OCI-LY7 (cell line): ENCODE results near the gene RNF32.

Experiments
- EZH2phosphoT487 ChIP-seq: fragments of 200-600 bp; sonication (generic); IDR thresholded peaks from 2 replicates; pipeline ENCODE4 v1.6.1; 2018; ENCODE audit warnings: low read depth, borderline replicate concordance, mild to moderate bottlenecking, mixed run types, antibody characterized with exemption, low read length, moderate library complexity, mixed read lengths
- TF ChIP-seq, protein P1 (sequence below): fragments of 200-600 bp; sonication (generic); conservative IDR thresholded peaks from 2 replicates; pipeline ENCODE4 v1.5.1; 2014; ENCODE audit warnings: mild to moderate bottlenecking, antibody characterized with exemption, low read length, moderate library complexity, mixed read lengths

DNA sequence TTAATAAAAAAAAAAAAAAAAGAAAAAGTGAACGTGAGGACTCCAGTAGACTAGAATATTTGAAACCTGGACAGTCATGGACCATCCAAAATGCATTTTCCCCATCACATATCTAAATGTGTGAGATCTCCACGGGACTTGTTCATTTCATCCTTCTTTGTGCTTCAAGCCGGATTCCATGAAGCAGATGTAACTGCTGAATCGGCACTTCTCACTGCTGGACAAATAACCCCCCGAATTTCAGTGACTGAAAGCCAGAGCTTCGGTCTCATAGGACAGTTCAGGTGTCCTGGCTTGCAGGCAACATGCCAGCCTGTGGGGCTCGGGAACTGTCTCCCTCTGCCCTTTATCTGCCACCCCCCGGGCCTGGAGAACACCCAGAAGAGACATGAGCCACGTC lies 33.3 kb downstream of the RNF32 start:
- TF ChIP-seq, protein P1, sequence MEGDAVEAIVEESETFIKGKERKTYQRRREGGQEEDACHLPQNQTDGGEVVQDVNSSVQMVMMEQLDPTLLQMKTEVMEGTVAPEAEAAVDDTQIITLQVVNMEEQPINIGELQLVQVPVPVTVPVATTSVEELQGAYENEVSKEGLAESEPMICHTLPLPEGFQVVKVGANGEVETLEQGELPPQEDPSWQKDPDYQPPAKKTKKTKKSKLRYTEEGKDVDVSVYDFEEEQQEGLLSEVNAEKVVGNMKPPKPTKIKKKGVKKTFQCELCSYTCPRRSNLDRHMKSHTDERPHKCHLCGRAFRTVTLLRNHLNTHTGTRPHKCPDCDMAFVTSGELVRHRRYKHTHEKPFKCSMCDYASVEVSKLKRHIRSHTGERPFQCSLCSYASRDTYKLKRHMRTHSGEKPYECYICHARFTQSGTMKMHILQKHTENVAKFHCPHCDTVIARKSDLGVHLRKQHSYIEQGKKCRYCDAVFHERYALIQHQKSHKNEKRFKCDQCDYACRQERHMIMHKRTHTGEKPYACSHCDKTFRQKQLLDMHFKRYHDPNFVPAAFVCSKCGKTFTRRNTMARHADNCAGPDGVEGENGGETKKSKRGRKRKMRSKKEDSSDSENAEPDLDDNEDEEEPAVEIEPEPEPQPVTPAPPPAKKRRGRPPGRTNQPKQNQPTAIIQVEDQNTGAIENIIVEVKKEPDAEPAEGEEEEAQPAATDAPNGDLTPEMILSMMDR, result no peak
- TF ChIP-seq EZH2phosphoT487, result no peak
